Measurements from ENCODE around the gene CADM2. TPM values are rescaled to one million over a fixed set of nuclear protein-coding genes. Genes with fewer than 3 reads are reported as not detected.

CADM2 gene
- total RNA-seq, 1 experiment from 2014 or later, result not detected

GRCh38 chr3:85074003-85074402 is 115.2 kb downstream of the CADM2 start:
- no peak overlapping the region for H3K4me3 ChIP-seq (replicated peaks in 1 of 2; ENCODE audit: low read depth in 1 of 2, low read length in 2 of 2)
- H3K27me3 ChIP-seq (ENCODE audit: insufficient read depth, low read length), result no peaks in the 10 kb centered on the region
- no peaks in the 10 kb centered on the region for H3K79me2 ChIP-seq (ENCODE audit: insufficient read depth, low read length)
- BruUV-seq (replicated peaks), result no TSS peak
- intact Hi-C loops (cut with micrococcal nuclease), result no loop called here
- H3K9me3 ChIP-seq (ENCODE audit: control insufficient read depth in 1 of 2, insufficient read depth in 1 of 2, low read depth in 1 of 2, low read length in 2 of 2), result peaks cover 8 to 18% of the 10 kb centered on the region in 2 experiments; a peak in 2 of 4 replicates
- POLR2A ChIA-PET, result no interaction called here
- no peaks in the 10 kb centered on the region for H3K4me1 ChIP-seq (ENCODE audit: control insufficient read depth in 1 of 2, insufficient read depth in 2 of 2, low read length in 2 of 2)
- H3K9ac ChIP-seq (ENCODE audit: low read length), result no peak overlapping the region
- no peak for DNase-seq (ENCODE audit: low read depth, low spot score)
- CTCF ChIA-PET, result no interaction called here
- H3K9me2 ChIP-seq (ENCODE audit: insufficient read depth), result no peaks in the 10 kb centered on the region
- RAD21 ChIA-PET (ENCODE audit: low non-redundant PET in 1 of 2, low total read pairs in 2 of 2, uncharacterized antibody in 2 of 2, unreplicated experiment in 2 of 2), result no interaction called here
- no peak overlapping the region for H2AFZ ChIP-seq (ENCODE audit: low read depth, low read length, poor library complexity, severe bottlenecking)
- no peak overlapping the region for H3K4me2 ChIP-seq (ENCODE audit: low read length)
- no peaks in the 10 kb centered on the region for H3K36me3 ChIP-seq (ENCODE audit: control insufficient read depth in 1 of 2, insufficient read depth in 2 of 2, low read length in 2 of 2)
- no peak for ATAC-seq
- no peaks in the 10 kb centered on the region for H4K20me1 ChIP-seq (ENCODE audit: insufficient read depth)
- H3K27ac ChIP-seq (ENCODE audit: low read depth, low read length), result no peak overlapping the region
- TF ChIP-seq SP1 (IDR thresholded peaks at IDR 0.05; ENCODE audit: low read depth) (no peak), EGR1 (IDR thresholded peaks at IDR 0.05; ENCODE audit: low read depth) (no peak), POLR2AphosphoS5 (IDR thresholded peaks at IDR 0.05; ENCODE audit: low read depth, low read length) (no peak), FOSL1 (IDR thresholded peaks at IDR 0.05; ENCODE audit: low read depth) (no peak), TCF7L2 (IDR thresholded peaks at IDR 0.05; ENCODE audit: borderline replicate concordance, extremely low read depth, insufficient read depth, insufficient read length) (no peak), ZFX (IDR thresholded peaks at IDR 0.05) (no peak), ZBTB33 (IDR thresholded peaks at IDR 0.05; ENCODE audit: extremely low read depth, insufficient replicate concordance, low read length) (no peak), EZH2phosphoT487 (IDR thresholded peaks at IDR 0.05; ENCODE audit: borderline replicate concordance) (no peak), ZNF274 (IDR thresholded peaks at IDR 0.05; ENCODE audit: low read depth, low read length) (no peak), MAX (IDR thresholded peaks at IDR 0.05) (no peak), CEBPB (IDR thresholded peaks at IDR 0.05; ENCODE audit: low read depth) (no peak), YY1 (IDR thresholded peaks at IDR 0.05; ENCODE audit: extremely low read depth, insufficient replicate concordance, low read depth, low read length) (no peak), SIN3A (IDR thresholded peaks at IDR 0.05; ENCODE audit: low read depth) (no peak), CBX3 (IDR thresholded peaks at IDR 0.05; ENCODE audit: low read depth) (no peak), POLR2A (IDR thresholded peaks at IDR 0.05; ENCODE audit: borderline replicate concordance, extremely low read depth, insufficient read depth, insufficient read length) (no peak)
